Epithelial cell of prostate (primary cell): Measurements from ENCODE around the gene UGT8.
"Not testable (repeated sequence)": the region's sequence is repeated elsewhere in the genome, so short reads cannot be mapped to it uniquely, and the experiment has no call there.

ENCODE experiments used
- DNase-seq: peaks from one replicate; pipeline ENCODE4 v3.0.0-alpha.2; 2011; ENCODE audit warnings: low read depth, low spot score
- H3K27ac ChIP-seq: fragments of 450-650 bp; 2 replicates; pipeline ENCODE4 v1.5.1; 2017; ENCODE audit warnings: mild to moderate bottlenecking

Gene UGT8, protein sequence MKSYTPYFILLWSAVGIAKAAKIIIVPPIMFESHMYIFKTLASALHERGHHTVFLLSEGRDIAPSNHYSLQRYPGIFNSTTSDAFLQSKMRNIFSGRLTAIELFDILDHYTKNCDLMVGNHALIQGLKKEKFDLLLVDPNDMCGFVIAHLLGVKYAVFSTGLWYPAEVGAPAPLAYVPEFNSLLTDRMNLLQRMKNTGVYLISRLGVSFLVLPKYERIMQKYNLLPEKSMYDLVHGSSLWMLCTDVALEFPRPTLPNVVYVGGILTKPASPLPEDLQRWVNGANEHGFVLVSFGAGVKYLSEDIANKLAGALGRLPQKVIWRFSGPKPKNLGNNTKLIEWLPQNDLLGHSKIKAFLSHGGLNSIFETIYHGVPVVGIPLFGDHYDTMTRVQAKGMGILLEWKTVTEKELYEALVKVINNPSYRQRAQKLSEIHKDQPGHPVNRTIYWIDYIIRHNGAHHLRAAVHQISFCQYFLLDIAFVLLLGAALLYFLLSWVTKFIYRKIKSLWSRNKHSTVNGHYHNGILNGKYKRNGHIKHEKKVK

DNA sequence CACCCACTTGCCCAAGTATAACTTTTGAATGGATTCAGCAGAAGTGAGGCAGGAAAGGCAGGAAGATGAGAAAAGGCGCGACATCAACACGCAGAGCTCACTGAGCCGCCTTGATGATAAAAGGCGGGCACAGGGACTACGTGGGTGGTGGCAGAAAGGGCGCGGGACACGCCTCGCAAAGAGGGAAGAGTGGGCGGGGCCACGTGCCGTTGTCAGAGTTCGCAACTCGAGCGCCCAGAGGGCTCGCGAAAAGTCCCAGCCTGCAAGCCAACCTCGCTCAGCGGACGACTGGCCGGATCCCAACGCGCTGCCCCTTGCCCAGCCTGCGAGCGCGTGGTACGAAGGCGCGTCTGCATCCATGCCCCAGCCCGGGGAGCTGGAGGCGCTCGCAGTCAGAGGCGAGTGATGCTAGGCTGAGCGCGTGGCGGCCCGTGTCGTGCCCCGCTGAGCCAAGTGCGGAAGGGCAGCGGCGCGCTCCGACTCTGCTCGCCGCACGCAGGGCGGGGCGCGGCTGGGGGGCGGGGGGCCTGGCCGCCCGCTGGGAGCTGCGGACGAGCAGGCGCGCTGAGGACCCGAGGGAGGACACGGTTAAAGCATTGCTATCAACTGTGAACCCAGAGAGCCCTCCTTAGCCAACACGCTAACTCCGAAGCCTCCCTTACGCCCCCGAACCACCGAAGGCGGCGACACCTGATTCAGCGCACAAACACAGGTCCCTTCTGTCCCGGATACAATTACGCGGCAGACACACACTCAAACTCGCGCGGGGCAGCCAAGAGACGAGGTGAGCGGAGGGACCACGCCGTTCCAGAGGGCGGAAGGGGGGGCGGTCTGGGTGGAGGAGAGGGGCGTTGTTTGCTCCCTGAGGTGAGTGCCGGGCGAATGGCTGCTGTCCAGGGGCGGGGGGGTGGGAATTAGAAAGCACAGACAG is at the start of gene UGT8:
Gene UGT8, plus strand, starts transcription at position 617 of the 931 bp plus-strand sequence. CDS start 24,074 bp downstream, outside the sequence.
- H3K27ac ChIP-seq = no peak within 1 kb of the TSS
- no peak for DNase-seq

- no peak overlapping the region for H3K27ac ChIP-seq
- DNase-seq = no peak
These were observed 49.0 kb upstream of the UGT8 start for GRCh38 chr4:114549638-114550037.

DNA sequence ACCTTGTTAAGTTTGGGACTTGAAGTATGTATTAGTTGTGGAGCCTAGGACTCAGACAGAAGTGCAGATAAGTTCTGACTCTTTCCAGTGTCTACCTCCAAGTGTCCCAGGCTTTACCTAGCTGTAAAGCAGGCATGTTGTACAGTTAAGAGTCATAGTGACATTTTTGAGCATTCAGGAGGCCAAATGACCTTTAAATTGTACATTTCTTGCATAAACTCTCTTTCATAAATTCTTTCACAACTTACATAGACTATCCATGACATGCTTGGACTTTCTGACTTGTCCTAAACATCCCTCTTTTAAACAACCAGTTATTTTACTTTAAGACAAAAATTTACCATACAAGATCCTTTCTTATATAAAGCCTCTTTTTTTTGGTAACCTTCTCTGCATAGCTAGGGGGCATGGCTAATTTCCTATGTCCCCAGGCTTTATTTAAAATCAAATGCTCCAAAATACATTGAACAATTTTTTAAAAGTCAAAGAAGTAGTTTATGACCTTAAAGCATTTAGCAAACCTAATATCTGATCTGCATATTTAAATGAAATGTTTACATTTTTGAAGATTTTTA is 40.1 kb upstream of the UGT8 start:
- DNase-seq = no peak
- H3K27ac ChIP-seq = no peak overlapping the region

GRCh38 chr4:114561590-114561989 is 37.0 kb upstream of the UGT8 start:
- no peak overlapping the region for H3K27ac ChIP-seq
- DNase-seq = no peak

GRCh38 chr4:114562176-114562904 is 36.3 kb upstream of the UGT8 start:
- DNase-seq = no peak
- no peak overlapping the region for H3K27ac ChIP-seq

DNA sequence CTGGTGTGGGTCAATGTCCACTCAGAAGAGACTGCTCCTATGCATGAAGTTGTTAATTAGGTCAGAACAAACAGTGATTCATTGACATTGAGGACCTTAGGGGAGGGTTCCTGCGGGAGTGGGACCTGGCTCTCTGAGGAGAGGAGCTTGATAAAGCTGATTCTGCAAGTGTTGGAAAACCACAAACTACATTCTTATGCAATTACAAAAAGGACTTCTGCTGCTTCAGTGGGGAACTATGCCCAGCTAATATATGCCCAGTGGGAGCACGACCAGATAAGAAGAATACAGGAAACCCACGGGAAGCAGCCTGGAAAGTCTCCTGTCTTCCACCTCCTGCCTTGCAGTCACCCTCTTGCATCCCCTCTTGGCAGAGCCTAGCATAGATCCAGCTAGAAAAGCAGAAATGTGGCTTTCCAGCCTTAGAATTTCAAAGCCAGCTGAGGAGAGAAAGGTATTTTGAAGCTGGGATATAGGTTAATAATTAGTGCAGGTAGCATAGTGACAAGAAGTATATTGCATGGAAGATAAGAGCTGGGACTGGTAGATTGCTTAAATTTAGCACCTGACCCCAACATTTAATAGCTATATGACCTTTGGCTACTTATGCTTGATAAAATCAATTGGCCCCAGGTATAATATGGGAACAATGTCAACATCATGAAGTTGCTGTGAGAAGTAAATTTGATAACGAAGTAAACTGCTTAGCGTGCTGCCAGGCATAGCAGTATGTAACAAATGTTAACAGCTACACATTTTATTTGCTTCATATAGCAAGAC is 34.9 kb upstream of the UGT8 start:
- H3K27ac ChIP-seq = no peak overlapping the region
- DNase-seq = no peak

DNA sequence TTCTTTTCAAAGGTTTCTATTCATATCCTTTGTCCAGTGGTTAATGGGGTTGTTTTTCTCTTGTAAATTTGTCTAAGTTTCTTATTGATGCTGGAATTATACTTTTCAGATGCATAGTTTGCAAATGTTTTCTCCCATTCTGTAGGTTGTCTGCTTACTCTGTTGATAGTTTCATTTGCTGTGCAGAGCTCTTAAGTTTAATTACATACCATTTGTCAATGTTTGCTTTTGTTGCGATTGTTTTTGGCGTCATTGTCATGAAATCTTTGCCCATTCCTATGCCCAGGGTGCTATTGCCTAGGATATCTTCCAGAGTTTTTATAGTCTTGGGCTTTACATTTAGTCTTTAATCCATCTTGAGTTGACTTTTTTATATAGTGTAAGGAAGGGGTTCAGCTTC is 21.2 kb upstream of the UGT8 start:
- no peak for DNase-seq
- H3K27ac ChIP-seq = no peak overlapping the region

- DNase-seq = no peak
- no peak overlapping the region for H3K27ac ChIP-seq
These were observed 16.0 kb upstream of the UGT8 start for GRCh38 chr4:114582621-114583020.

DNA sequence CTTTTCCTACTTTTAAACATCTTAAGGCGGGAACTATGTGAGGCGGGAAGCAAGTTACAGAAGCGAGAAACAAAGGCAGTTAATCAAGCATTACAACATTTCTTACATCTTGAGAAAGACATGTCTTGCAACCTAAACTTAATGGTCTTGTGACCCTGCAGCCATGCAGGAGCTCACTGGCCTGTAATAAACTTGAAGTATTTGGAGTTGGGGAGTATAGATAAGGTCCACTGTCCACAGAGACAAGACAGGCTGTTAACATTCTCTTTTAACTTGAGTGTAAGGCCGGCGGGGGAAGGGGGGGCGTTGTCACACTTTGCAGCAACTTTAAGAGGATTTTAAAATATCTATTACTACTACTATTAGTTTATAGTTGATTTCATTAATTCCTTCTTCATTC is 10.3 kb upstream of the UGT8 start:
- no peak for DNase-seq

GRCh38 chr4:114590360-114590759 is 8.2 kb upstream of the UGT8 start:
- not testable (repeated sequence) for DNase-seq, H3K27ac ChIP-seq

More for the DNA sequence above, 10.3 kb upstream of the UGT8 start:
- no peak overlapping the region for H3K27ac ChIP-seq

GRCh38 chr4:114593526-114593925 is 5.1 kb upstream of the UGT8 start:
- no peak for DNase-seq
- H3K27ac ChIP-seq = no peak overlapping the region

- H3K27ac ChIP-seq = no peak overlapping the region
- no peak for DNase-seq
These were observed 3.4 kb upstream of the UGT8 start for GRCh38 chr4:114595207-114595606.

DNA sequence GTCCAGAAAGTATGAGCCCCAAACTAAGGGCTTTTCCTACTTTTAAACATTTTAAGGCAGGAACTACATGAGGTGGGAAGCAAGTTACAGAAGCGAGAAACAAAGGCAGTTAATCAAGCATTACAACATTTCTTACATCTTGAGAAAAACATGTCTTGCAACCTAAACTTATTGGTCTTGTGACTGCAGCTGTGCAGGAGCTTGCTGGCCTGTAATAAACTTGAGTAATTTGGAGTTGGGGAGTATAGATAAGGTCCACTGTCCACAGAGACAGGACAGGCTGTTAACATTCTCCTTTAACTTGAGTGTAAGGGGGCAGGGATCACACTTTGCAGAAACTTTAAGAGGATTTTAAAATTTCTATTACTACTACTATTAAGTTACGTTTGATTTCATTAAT is 2.7 kb upstream of the UGT8 start:
- DNase-seq = no peak
- H3K27ac ChIP-seq = no peak overlapping the region

DNA sequence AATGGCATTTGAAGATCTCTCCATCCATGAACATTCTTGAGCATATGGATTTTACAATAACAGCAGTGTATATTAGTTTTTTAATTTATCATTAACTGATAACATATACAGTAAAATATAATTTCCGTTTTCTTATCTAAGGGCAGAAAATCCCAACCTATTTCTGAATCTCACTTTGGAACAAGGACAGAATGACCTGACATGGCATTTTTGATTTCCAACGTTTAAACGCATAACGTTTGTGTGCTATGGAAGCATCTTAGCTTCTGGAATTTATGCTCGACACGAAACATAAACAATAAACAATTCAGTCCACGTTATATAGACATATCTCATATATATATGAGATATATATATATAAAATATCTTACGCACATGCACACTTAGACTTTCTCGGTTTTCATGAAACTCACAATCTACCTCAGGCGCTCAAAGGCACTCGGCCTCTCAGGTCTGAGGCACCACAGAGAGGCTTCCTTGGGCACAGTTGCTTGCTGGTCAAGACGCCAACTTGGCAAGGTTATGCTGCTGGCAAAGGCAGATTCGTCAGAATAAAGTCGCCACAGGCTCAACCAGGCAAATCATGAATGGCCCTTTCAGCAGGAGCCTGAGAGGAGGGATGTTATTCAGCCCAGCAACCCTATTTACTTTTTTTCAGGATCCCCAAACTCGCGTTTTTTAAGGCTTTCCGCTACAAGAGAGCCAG is 1.0 kb upstream of the UGT8 start:
- DNase-seq = no peak
- no peak overlapping the region for H3K27ac ChIP-seq

- no peak for DNase-seq
- no peak overlapping the region for H3K27ac ChIP-seq
These were observed 760 bp downstream of the UGT8 start for GRCh38 chr4:114599231-114599902.

DNA sequence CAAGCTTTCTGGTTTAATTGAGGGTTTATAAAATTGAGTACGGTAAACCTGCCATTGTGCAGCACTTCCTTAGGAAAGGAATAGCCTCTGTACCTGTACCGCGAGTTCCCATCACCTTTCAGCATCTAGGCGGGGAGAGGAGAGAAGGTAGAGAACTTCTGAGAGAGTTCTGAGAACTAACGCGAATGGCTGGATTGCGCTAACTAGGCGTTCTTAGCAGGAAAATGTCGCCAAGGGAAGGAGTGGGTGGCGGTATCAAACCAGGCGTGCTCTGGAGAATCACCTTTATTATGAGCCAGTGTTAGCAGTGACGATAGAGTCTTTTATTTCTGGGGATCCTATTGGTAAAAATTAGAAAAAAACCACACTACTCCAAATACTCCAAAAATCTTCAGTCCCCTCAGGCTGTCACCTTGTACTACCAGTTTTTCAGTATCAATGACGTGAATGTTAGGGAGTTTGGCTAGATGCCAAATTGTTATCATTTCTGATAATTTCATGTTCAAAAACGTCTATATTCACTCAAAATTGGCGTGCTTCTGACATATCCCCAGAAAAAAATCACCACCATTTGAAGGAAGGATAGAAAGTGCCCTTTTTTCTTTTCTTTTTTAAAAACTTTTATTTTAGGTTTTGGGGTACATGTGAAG is 1.4 kb downstream of the UGT8 start:
- H3K27ac ChIP-seq = no peak overlapping the region
- no peak for DNase-seq

DNA sequence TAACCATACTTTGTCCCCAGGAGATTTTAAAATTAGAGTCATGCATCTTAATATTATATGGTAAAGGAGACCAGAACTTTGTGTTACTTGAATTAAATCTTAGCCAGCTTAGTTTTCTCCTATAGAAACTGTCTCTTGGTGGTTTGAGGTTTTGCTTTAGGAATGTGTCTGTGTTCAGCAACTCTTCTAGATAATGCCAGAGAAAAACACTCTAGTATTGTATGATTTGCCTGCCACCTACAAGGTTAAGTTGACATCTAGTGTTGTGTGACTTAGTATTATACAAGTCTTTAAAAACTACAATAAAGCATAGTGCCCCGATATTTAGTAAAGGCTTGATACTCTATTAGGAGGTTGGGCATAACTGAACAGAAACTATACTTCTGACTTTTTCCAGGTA is 2.1 kb downstream of the UGT8 start:
- DNase-seq = no peak
- no peak overlapping the region for H3K27ac ChIP-seq
